ENCODE measurements around the gene GPR78. TPM values are rescaled to one million over a fixed set of nuclear protein-coding genes. Genes with fewer than 3 reads are reported as not detected.
"Not testable (repeated sequence)": the region's sequence is repeated elsewhere in the genome, so short reads cannot be mapped to it uniquely, and the experiment has no call there.

GPR78 gene
- total RNA-seq, 1 experiment from 2014 or later: not detected

GRCh38 chr4:8575457-8575856 is 4.7 kb upstream of the GPR78 start:
- CTCF ChIA-PET: no interaction called here
- Mint-ChIP-seq H3K27me3 (ENCODE audit: unreplicated experiment) (peaks cover 51% of the 10 kb centered on the region), H3K9me3 (ENCODE audit: low read depth, unreplicated experiment) (no peaks in the 10 kb centered on the region), H3K4me1 (ENCODE audit: low read depth, unreplicated experiment) (no peaks in the 10 kb centered on the region), H3K36me3 (ENCODE audit: insufficient read depth, unreplicated experiment) (no peaks in the 10 kb centered on the region), H3K27ac (ENCODE audit: unreplicated experiment) (no peak overlapping the region), H3K4me3 (ENCODE audit: low read depth, unreplicated experiment) (no peak overlapping the region)
- no peak for TF ChIP-seq CTCF (IDR thresholded peaks at IDR 0.05; ENCODE audit: unreplicated experiment)
- intact Hi-C loops (cut with micrococcal nuclease; ENCODE audit: unreplicated experiment): no loop called here
- BruUV-seq (replicated peaks): no TSS peak
- no peak for DNase-seq

GRCh38 chr4:8576591-8576990 is 3.6 kb upstream of the GPR78 start:
- H3K36me3 Mint-ChIP-seq (ENCODE audit: insufficient read depth, unreplicated experiment); H3K4me1 Mint-ChIP-seq (ENCODE audit: low read depth, unreplicated experiment); BruUV-seq (replicated peaks); DNase-seq; H3K9me3 Mint-ChIP-seq (ENCODE audit: low read depth, unreplicated experiment); H3K4me3 Mint-ChIP-seq (ENCODE audit: low read depth, unreplicated experiment); CTCF ChIA-PET; H3K27ac Mint-ChIP-seq (ENCODE audit: unreplicated experiment); intact Hi-C loops (cut with micrococcal nuclease; ENCODE audit: unreplicated experiment): not testable (repeated sequence)
- H3K27me3 Mint-ChIP-seq (ENCODE audit: unreplicated experiment): peaks cover 57% of the 10 kb centered on the region

GRCh38 chr4:8577046-8577445 is 3.1 kb upstream of the GPR78 start:
- H3K27me3 Mint-ChIP-seq (ENCODE audit: unreplicated experiment): peaks cover 61% of the 10 kb centered on the region
- no peak for TF ChIP-seq CTCF (IDR thresholded peaks at IDR 0.05; ENCODE audit: unreplicated experiment)
- peaks cover 9% of the 10 kb centered on the region for H3K36me3 Mint-ChIP-seq (ENCODE audit: insufficient read depth, unreplicated experiment)
- no peak overlapping the region for H3K27ac Mint-ChIP-seq (ENCODE audit: unreplicated experiment)
- DNase-seq: no peak
- intact Hi-C loops (cut with micrococcal nuclease; ENCODE audit: unreplicated experiment): no loop called here
- no peaks in the 10 kb centered on the region for H3K4me1 Mint-ChIP-seq (ENCODE audit: low read depth, unreplicated experiment)
- no peak overlapping the region for H3K4me3 Mint-ChIP-seq (ENCODE audit: low read depth, unreplicated experiment)
- no peaks in the 10 kb centered on the region for H3K9me3 Mint-ChIP-seq (ENCODE audit: low read depth, unreplicated experiment)
- no TSS peak for BruUV-seq (replicated peaks)
- CTCF ChIA-PET: no interaction called here

GRCh38 chr4:8577972-8578371 is 2.2 kb upstream of the GPR78 start:
- Mint-ChIP-seq H3K27ac (ENCODE audit: unreplicated experiment) (no peak overlapping the region), H3K4me3 (ENCODE audit: low read depth, unreplicated experiment) (no peak overlapping the region), H3K4me1 (ENCODE audit: low read depth, unreplicated experiment) (no peaks in the 10 kb centered on the region), H3K9me3 (ENCODE audit: low read depth, unreplicated experiment) (no peaks in the 10 kb centered on the region), H3K27me3 (ENCODE audit: unreplicated experiment) (peaks cover 70% of the 10 kb centered on the region), H3K36me3 (ENCODE audit: insufficient read depth, unreplicated experiment) (peaks cover 9% of the 10 kb centered on the region)
- intact Hi-C loops (cut with micrococcal nuclease; ENCODE audit: unreplicated experiment): no loop called here
- TF ChIP-seq CTCF (IDR thresholded peaks at IDR 0.05; ENCODE audit: unreplicated experiment): no peak
- CTCF ChIA-PET: no interaction called here
- no peak for DNase-seq
- BruUV-seq (replicated peaks): no TSS peak

- CTCF ChIA-PET: no interaction called here
- intact Hi-C loops (cut with micrococcal nuclease; ENCODE audit: unreplicated experiment): no loop called here
- H3K4me1 Mint-ChIP-seq (ENCODE audit: low read depth, unreplicated experiment): no peaks in the 10 kb centered on the region
Measured at GRCh38 chr4:8578717-8579116, 1.5 kb upstream of the GPR78 start.

More at GRCh38 chr4:8578717-8579116, 1.5 kb upstream of the GPR78 start:
- peaks cover 9% of the 10 kb centered on the region for H3K36me3 Mint-ChIP-seq (ENCODE audit: insufficient read depth, unreplicated experiment)
- no peak for DNase-seq
- H3K27me3 Mint-ChIP-seq (ENCODE audit: unreplicated experiment): peaks cover 70% of the 10 kb centered on the region
- H3K9me3 Mint-ChIP-seq (ENCODE audit: low read depth, unreplicated experiment): no peaks in the 10 kb centered on the region
- no peak overlapping the region for H3K27ac Mint-ChIP-seq (ENCODE audit: unreplicated experiment)
- BruUV-seq (replicated peaks): no TSS peak
- no peak overlapping the region for H3K4me3 Mint-ChIP-seq (ENCODE audit: low read depth, unreplicated experiment)
- TF ChIP-seq CTCF (IDR thresholded peaks at IDR 0.05; ENCODE audit: unreplicated experiment): no peak

All from Calu3 (cell line).